HG03103 (cell line): Measurements from ENCODE around the gene KIDINS220.

ENCODE experiments used
- ATAC-seq: cut with Tn5 transposase; IDR thresholded peaks from one replicate; pipeline ENCODE4 v1.9.1; 2021; ENCODE audit warnings: low read depth; ENCODE audit not compliant: unreplicated experiment

Gene KIDINS220

GRCh38 chr2:8853426-8853825, 16.0 kb upstream of the KIDINS220 start:
- no peak for ATAC-seq

GRCh38 chr2:8851811-8852560, 14.6 kb upstream of the KIDINS220 start:
- ATAC-seq = no peak

DNA sequence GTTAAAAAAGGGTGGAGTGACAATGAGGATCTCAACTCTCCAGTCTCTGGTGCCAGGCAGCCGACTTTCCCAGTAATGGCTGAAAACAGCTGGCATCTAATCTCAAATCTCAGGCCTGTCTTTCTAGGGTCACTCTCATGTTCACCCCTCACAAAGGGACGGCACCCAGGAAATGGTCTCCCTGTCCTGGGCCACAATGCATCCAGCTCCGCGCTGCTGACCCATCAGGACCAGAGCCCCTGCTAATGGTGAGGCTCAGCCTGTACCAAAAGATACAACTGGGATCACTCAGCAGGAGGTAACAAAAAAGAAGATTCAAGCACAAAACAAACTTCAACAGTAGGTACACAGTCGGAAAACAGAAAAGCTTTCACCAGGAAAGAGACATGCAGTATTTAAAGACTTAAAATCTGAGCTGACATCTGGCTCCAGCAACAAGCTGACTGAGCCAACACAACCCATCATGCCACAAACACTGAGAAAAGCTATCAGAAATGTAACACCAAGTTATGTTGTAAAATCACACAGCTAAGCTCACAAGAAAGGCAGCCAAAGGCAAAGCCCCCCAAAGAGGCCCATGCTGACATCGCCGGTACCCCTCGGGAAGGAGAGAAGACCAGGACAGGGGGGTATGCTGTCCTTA, 13.6 kb upstream of the KIDINS220 start:
- no peak for ATAC-seq

DNA sequence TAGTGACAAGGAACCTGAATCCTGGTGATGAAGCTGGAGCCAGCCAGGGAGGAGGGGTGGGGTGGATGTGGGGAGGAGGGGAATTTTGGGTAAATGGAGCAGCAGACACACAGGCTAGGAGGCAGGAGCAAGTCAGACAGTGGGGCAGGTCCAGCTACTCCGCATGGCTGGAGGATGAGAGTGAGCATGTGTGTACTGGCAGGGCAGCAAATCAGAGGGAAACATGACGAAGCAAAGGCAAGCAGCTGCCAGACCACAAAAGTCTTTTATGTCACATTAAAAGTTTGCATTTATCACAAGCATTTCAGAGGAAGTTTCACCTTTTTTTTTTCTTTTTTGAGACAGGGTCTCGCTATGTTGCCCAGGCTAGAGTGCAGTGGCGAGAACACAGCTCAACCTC, 11.9 kb upstream of the KIDINS220 start:
- ATAC-seq = no peak

DNA sequence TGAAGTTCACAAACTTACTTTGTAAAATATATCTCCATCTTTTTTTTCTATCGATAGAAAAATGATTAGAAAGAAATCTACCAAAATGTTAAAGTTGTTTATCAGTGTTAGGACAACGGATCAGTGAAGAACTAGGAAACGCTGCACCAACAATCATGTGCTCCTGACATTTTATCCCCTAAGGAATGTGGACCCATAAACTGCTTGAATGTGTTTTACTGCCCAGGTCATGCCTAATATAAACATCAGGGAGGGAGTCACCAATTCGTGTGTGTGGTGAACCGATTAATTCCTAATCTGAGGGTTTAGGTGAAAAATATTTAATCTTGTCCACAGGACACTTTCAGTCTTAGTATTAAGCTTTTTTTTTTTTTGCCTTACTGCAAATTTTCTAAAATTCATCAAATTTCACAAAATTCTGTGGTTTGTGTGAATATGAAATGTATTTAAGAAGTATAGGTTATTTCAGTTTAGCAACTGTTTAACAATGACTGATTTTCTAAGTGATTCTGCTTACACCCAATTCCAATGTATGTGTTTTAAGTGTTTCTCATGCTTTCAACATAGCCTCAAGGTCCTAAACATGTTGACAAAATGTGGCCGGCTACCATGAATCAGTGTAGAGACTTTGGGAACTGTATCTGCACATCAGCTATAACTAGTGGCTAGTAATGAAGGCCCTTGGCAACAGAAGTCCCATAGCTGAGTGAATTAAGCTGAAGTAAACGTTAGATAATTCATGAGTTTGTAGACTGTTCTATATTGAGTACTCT, 11.1 kb upstream of the KIDINS220 start:
- ATAC-seq = no peak

GRCh38 chr2:8847400-8847799, 10.0 kb upstream of the KIDINS220 start:
- no peak for ATAC-seq

GRCh38 chr2:8841932-8842331, 4.5 kb upstream of the KIDINS220 start:
- no peak for ATAC-seq

GRCh38 chr2:8840475-8841091, 3.2 kb upstream of the KIDINS220 start:
- ATAC-seq = no peak

GRCh38 chr2:8839189-8839965, 2.0 kb upstream of the KIDINS220 start:
- no peak for ATAC-seq

DNA sequence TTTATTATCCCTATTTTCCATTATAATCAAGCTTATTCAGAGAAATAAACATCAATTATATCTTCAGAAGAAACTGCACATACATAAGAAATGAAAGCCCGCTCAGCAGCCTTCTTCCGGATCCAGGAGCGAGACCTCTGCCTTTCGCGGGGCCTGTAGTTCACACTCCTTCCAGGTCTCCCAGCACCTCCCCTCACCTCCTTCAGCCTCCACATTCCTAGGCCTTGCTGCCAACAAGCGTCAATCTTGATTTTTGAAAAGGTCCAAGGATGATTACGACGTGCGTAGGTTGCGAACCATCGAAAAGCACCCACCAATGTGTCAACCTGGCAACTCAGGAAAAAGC, 355 bp upstream of the KIDINS220 start:
- ATAC-seq = peak; percentile 5

- ATAC-seq = no peak
Observed at GRCh38 chr2:8835279-8835678, 2.1 kb downstream of the KIDINS220 start.

DNA sequence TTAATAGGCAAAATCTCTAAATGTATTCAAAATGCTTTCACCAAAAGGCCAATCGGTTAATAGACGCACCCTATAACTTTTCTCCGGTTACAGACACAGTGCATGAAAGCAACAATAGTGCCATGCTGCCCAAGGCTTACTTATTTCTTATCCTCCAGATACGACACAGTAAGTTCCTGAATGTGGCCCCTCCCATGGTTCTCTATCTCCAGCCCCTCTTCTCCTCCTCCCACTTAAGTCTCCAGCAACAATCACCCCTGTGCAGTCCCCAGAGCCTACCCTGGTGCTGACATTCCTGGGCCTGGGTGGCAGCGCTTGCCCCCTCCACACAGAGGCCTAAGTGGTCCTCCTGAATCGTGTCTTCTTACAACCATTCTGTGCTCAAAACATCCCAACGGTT, 3.6 kb downstream of the KIDINS220 start:
- no peak for ATAC-seq

GRCh38 chr2:8831516-8831915, 5.9 kb downstream of the KIDINS220 start:
- no peak for ATAC-seq

GRCh38 chr2:8827729-8828128, 9.7 kb downstream of the KIDINS220 start:
- no peak for ATAC-seq

- ATAC-seq = no peak
Observed at GRCh38 chr2:8822218-8822617, 15.2 kb downstream of the KIDINS220 start.

- ATAC-seq = no peak
Observed at GRCh38 chr2:8821276-8822217, 15.9 kb downstream of the KIDINS220 start.

DNA sequence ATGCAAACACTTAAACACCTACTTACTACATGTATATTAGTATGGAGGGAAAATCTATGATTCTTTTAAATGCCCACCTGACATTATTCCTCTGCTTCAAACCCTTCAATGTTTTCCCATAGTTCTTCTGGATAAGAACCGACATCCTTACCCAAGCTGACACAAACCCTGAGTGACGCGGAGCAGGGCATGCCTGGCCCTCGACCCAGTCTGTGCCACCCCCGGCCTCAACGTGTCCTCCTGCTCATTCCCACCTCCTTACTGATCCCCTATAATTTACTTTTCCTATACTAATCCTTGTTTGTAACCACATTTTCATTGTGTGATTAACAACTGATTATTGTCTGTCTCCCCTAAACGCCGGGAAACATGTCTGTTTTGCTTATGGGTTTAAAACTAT, 17.5 kb downstream of the KIDINS220 start:
- no peak for ATAC-seq

DNA sequence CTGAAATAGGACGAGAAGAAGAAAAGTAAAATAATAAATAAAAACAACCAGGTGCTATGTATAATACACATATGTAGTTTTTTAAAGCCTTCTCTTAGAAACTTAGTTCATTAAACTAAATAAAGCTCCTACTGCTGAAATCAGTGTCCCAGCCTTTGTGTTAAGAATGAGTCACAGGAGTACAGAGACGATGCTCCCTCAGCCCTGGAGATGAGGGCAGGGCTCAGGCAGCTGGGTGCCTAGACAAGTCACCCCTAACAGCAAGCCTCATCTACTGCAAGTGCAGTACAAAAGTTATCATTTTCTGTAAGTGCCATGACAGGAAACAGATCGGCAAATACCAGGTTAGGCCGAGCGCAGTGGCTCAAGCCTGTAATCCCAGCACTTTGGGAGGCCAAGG, 18.2 kb downstream of the KIDINS220 start:
- ATAC-seq = no peak

- no peak for ATAC-seq
Observed at GRCh38 chr2:8817221-8817620, 20.2 kb downstream of the KIDINS220 start.
